ENCODE results near the gene ZNF335. TPM values are rescaled to one million over a fixed set of nuclear protein-coding genes. Genes with fewer than 3 reads are reported as not detected.
A peak's percentile ranks its signal among the peaks of the same experiment; 100 is the strongest.

Gene ZNF335
- total and polyA plus RNA-seq, 2 of the 13 experiments (the other 11 are each of a cell fraction or from before 2014, with no cell fraction given), result 9.7 to 13.7 TPM

DNA sequence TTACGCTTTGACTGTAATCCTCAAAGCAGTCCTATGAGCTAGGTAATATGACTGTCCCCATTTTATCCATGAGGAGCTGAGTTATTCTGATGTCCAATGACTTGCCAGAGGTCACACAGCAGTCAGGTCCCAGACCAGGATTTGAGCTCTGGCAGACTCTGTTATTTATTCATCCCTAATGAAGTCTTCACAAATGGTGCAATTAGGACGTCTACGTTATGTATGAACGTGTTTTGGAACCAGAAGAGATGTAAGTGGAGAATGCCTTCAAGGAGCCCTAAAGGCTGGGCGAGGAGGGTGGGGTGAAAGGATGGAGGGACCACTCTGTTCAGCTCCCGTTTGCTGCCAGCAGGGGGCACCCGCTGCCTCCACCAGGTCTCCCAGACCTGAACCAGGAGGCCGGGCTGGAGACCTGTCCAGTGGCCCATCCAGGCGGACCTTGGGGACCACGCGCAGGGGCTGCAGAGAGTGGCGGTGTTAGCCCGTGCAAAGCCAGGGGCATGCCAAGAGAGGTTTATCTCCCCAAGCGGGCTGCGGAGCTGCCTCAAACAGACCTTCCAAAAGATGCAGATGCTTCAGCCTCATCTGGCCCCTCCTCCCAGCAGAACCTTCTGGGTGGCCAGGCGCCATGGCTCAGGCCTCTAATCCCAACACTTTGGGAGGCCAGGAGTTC lies 15.2 kb upstream of the ZNF335 start (continued):
- TF ChIP-seq, protein P1, sequence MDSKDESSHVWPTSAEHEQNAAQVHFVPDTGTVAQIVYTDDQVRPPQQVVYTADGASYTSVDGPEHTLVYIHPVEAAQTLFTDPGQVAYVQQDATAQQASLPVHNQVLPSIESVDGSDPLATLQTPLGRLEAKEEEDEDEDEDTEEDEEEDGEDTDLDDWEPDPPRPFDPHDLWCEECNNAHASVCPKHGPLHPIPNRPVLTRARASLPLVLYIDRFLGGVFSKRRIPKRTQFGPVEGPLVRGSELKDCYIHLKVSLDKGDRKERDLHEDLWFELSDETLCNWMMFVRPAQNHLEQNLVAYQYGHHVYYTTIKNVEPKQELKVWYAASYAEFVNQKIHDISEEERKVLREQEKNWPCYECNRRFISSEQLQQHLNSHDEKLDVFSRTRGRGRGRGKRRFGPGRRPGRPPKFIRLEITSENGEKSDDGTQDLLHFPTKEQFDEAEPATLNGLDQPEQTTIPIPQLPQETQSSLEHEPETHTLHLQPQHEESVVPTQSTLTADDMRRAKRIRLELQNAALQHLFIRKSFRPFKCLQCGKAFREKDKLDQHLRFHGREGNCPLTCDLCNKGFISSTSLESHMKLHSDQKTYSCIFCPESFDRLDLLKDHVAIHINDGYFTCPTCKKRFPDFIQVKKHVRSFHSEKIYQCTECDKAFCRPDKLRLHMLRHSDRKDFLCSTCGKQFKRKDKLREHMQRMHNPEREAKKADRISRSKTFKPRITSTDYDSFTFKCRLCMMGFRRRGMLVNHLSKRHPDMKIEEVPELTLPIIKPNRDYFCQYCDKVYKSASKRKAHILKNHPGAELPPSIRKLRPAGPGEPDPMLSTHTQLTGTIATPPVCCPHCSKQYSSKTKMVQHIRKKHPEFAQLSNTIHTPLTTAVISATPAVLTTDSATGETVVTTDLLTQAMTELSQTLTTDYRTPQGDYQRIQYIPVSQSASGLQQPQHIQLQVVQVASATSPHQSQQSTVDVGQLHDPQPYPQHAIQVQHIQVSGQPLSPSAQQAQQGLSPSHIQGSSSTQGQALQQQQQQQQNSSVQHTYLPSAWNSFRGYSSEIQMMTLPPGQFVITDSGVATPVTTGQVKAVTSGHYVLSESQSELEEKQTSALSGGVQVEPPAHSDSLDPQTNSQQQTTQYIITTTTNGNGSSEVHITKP (CRISPR knock-in tag; IDR thresholded peaks at IDR 0.05; ENCODE audit: low read depth), result peak; percentile 37; the same call in 1 of the 2 replicates
- TF ChIP-seq KLF9 (CRISPR knock-in tag; IDR thresholded peaks at IDR 0.05; ENCODE audit: low read depth) (no peak), SALL2 (CRISPR knock-in tag; IDR thresholded peaks at IDR 0.05) (no peak), ZFX (CRISPR knock-in tag; IDR thresholded peaks at IDR 0.05; ENCODE audit: low read depth) (no peak), MAZ (IDR thresholded peaks at IDR 0.05; ENCODE audit: borderline replicate concordance, low read depth, low read length) (peak; percentile 75; the same call in 1 of the 2 replicates), MAZ (CRISPR knock-in tag; IDR thresholded peaks at IDR 0.05; ENCODE audit: low read depth) (no peak; the same call in 1 of the 2 replicates)

DNA sequence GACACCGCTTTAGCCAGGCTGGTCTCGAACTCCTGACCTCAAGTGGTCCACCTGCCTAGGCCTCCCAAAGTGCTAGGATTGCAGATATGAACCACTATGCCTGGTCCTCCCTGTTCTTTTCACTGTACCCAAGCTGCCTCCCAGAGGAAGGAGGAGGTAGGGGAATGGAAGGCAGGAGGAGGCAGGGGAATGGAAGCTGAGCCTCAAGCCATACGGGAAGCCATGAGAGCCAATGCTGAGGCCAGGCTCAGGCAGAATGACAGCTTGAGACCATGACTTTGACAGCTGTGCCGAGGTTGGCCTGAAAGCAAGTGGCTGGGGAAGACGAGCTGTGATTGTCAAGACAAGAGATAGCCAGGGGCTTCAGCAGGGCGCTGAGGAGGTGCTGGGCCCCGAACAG lies 13.6 kb upstream of the ZNF335 start:
- Histone ChIP-seq H3K36me3 (replicated peaks in 1 of 2; ENCODE audit: control insufficient read depth in 1 of 2, insufficient read depth in 2 of 2, low read length in 2 of 2) (no peaks in the 10 kb centered on the region), H3K4me1 (ENCODE audit: insufficient read depth, low read length) (no peaks in the 10 kb centered on the region), H3K4me2 (ENCODE audit: low read depth, low read length) (no peak overlapping the region), H3K4me3 (replicated peaks in 1 of 3; ENCODE audit: insufficient read depth in 1 of 3, low read depth in 2 of 3, low read length in 3 of 3) (no peak overlapping the region), H3K79me2 (ENCODE audit: insufficient read depth, low read length) (no peaks in the 10 kb centered on the region), H3K27me3 (ENCODE audit: control insufficient read depth in 1 of 2, insufficient read depth in 2 of 2, low read length in 2 of 2) (peaks cover 2 to 19% of the 10 kb centered on the region in 2 experiments; a peak in 3 of 5 replicates), H3K27ac (ENCODE audit: extremely low read length, insufficient read depth, low read length) (no peak overlapping the region), H3K9ac (ENCODE audit: insufficient read depth, low read depth, low read length) (no peak overlapping the region), H2AFZ (ENCODE audit: low read length) (no peak overlapping the region), H3K9me3 (ENCODE audit: low read length) (no peaks in the 10 kb centered on the region), H4K20me1 (ENCODE audit: insufficient read depth, low read length) (no peaks in the 10 kb centered on the region)
- CTCF ChIA-PET (ENCODE audit: low intra/inter-chr PET ratio, low total read pairs), result no interaction called here
- DNase-seq (ENCODE audit: low spot score), result peak; percentile 33
- in situ Hi-C loops (cut with HindIII; ENCODE audit: extremely low pct_ligation_motif_present, low pct_unique_long_range_greater_than_20kb), result no loop called here
- FAIRE-seq, result peak; percentile 34
- BruUV-seq (replicated peaks), result no TSS peak
- POLR2A ChIA-PET, result no interaction called here
- ATAC-seq, result peak; percentile 39
- intact Hi-C loops (cut with micrococcal nuclease; ENCODE audit: unreplicated experiment), result no loop called here
- whole genome bisulfite sequencing (ENCODE audit: low lambda C conversion rate), result 8% methylated on average over 7 of the region's 7 CpGs
- TF ChIP-seq, protein P2, sequence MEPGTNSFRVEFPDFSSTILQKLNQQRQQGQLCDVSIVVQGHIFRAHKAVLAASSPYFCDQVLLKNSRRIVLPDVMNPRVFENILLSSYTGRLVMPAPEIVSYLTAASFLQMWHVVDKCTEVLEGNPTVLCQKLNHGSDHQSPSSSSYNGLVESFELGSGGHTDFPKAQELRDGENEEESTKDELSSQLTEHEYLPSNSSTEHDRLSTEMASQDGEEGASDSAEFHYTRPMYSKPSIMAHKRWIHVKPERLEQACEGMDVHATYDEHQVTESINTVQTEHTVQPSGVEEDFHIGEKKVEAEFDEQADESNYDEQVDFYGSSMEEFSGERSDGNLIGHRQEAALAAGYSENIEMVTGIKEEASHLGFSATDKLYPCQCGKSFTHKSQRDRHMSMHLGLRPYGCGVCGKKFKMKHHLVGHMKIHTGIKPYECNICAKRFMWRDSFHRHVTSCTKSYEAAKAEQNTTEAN (CRISPR knock-in tag; conservative IDR thresholded peaks at IDR 0.05), result no peak
- TF ChIP-seq JUNB (CRISPR knock-in tag; IDR thresholded peaks at IDR 0.05; ENCODE audit: borderline replicate concordance), result no peak
- TF ChIP-seq IKZF1 (IDR thresholded peaks at IDR 0.05), result no peak
- TF ChIP-seq, protein P3, sequence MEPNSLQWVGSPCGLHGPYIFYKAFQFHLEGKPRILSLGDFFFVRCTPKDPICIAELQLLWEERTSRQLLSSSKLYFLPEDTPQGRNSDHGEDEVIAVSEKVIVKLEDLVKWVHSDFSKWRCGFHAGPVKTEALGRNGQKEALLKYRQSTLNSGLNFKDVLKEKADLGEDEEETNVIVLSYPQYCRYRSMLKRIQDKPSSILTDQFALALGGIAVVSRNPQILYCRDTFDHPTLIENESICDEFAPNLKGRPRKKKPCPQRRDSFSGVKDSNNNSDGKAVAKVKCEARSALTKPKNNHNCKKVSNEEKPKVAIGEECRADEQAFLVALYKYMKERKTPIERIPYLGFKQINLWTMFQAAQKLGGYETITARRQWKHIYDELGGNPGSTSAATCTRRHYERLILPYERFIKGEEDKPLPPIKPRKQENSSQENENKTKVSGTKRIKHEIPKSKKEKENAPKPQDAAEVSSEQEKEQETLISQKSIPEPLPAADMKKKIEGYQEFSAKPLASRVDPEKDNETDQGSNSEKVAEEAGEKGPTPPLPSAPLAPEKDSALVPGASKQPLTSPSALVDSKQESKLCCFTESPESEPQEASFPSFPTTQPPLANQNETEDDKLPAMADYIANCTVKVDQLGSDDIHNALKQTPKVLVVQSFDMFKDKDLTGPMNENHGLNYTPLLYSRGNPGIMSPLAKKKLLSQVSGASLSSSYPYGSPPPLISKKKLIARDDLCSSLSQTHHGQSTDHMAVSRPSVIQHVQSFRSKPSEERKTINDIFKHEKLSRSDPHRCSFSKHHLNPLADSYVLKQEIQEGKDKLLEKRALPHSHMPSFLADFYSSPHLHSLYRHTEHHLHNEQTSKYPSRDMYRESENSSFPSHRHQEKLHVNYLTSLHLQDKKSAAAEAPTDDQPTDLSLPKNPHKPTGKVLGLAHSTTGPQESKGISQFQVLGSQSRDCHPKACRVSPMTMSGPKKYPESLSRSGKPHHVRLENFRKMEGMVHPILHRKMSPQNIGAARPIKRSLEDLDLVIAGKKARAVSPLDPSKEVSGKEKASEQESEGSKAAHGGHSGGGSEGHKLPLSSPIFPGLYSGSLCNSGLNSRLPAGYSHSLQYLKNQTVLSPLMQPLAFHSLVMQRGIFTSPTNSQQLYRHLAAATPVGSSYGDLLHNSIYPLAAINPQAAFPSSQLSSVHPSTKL (CRISPR knock-in tag; IDR thresholded peaks at IDR 0.05), result no peak
- TF ChIP-seq, protein P4, sequence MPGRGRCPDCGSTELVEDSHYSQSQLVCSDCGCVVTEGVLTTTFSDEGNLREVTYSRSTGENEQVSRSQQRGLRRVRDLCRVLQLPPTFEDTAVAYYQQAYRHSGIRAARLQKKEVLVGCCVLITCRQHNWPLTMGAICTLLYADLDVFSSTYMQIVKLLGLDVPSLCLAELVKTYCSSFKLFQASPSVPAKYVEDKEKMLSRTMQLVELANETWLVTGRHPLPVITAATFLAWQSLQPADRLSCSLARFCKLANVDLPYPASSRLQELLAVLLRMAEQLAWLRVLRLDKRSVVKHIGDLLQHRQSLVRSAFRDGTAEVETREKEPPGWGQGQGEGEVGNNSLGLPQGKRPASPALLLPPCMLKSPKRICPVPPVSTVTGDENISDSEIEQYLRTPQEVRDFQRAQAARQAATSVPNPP (CRISPR knock-in tag; IDR thresholded peaks at IDR 0.05), result no peak
- 0 out of 2 replicates have a peak, but pooled peaks have one; percentile 4 for TF ChIP-seq SMC3 (IDR thresholded peaks at IDR 0.05; ENCODE audit: low read length)
- 0 out of 2 replicates have a peak, but pooled peaks have one; percentile 16 for TF ChIP-seq ATAD3A (CRISPR knock-in tag; IDR thresholded peaks at IDR 0.05)

All from HepG2 (cell line).